Lower leg skin (tissue), 4 donors: ENCODE measurements around the gene UPF1. TPM values are rescaled to one million over a fixed set of nuclear protein-coding genes. Genes with fewer than 3 reads are reported as not detected.

Experiments used
- DNase-seq, 2 donors: peaks; one replicate each; pipeline ENCODE4 v3.0.0-alpha.2; 2019; ENCODE audit warnings: low spot score in 2 of 2
- H3K4me3 ChIP-seq: fragments of 200-600 bp; sonication (generic); 2 replicates; pipeline ENCODE4 v1.5.1; 2017; ENCODE audit warnings: mild to moderate bottlenecking, low read depth; ENCODE audit not compliant: poor library complexity, severe bottlenecking
- CTCF ChIP-seq, 3 donors: fragments of 450-650 bp; IDR thresholded peaks; one replicate each; pipeline ENCODE4 v1.5.1; 2016; ENCODE audit warnings: antibody characterized with exemption in 3 of 3, mild to moderate bottlenecking in 3 of 3, moderate library complexity in 2 of 3
- POLR2A ChIP-seq, 2 donors: fragments of 450-650 bp; IDR thresholded peaks; one replicate each; pipeline ENCODE4 v1.6.1; 2016 to 2017; ENCODE audit warnings: antibody characterized with exemption in 2 of 2, mild to moderate bottlenecking in 1 of 2, moderate library complexity in 1 of 2
- WGBS, 2 donors: methylation state at CpG; one replicate each; pipeline ENCODE4 v1.1.5; 2018; 5-methylcytosine and 5-hydroxymethylcytosine counted together
- intact Hi-C: fragments of 100-400 bp; cut with DNase I; formaldehyde crosslinking; loops from one replicate; pipeline ENCODE4 v1.15.0; 2023; ENCODE audit warnings: low total_unique reads
- total RNA-seq, 4 donors: library from RNA; depleted of rRNA; stranded (reverse); fragments of >200 nt; gene quantifications; one replicate each; pipeline ENCODE4 v1.1.0, GENCODE V29; 2016

UPF1 gene
- total RNA-seq, 4 donors from 2014 or later = 91.6 to 116 (median 102) TPM

DNA sequence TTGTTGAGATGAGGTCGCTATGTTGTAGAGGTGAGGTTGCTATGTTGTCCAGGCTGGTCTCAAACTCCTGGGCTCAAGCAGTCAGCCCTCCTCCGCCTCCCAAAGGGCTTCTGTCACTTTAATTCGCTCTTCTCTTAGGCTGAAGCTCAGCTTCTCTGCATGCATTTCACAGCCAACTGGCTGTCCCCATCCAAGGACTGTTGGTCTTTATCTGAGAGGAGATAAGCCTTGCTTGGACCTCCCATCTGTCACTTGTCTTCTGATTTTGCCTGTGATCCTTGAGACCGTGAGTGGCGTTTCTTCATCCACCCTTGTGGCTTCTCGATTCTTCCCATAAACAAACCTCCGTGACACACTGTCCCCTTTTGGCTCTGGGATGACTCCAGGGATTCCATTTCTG, 39.8 kb downstream of the UPF1 start:
- H3K4me3 ChIP-seq = no peak overlapping the region
- no peak for TF ChIP-seq POLR2A (IDR thresholded peaks at IDR 0.05)
- TF ChIP-seq CTCF (IDR thresholded peaks at IDR 0.05) = no peak
- 76 to 80% methylated on average over 7 of the region's 7 CpGs for WGBS, 2 donors
- DNase-seq = no peak
- intact Hi-C loops = no loop called here

DNA sequence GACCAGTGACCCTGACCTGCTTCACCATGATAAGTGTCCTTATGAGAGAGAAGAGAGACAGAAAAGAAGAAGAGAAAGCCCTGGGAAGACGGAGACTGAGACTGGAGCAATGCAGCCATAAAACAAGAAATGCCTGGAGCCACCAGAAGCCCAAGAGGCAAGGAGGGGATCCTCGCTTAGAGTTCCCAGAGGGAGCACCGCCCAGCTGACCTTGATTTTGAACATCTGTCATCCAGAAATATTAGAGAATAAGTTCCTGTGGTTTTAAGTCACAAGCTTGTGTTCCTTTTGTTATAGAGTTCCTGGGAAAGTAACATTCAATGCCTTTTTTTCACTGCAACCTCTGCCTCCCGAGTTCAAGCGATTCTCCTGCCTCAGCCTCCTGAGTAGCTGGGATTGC, 44.0 kb downstream of the UPF1 start:
- no peak for DNase-seq
- 64 to 71% methylated on average over 5 of the region's 5 CpGs for WGBS, 2 donors
- no peak overlapping the region for H3K4me3 ChIP-seq
- intact Hi-C loops = no loop called here
- TF ChIP-seq POLR2A (IDR thresholded peaks at IDR 0.05) (no peak), CTCF (IDR thresholded peaks at IDR 0.05) (no peak)

- 96 to 98% methylated on average over 6 to 7 of the region's 7 CpGs for WGBS, 2 donors
- no peak overlapping the region for H3K4me3 ChIP-seq
- no peak for DNase-seq
- TF ChIP-seq POLR2A (IDR thresholded peaks at IDR 0.05) = no peak
- TF ChIP-seq CTCF (IDR thresholded peaks at IDR 0.05) = no peak
- intact Hi-C loops = no loop called here
These were observed 45.1 kb downstream of the UPF1 start for GRCh38 chr19:18876865-18877264.

GRCh38 chr19:18878058-18878797, 46.5 kb downstream of the UPF1 start:
- no peak overlapping the region for H3K4me3 ChIP-seq
- WGBS, 2 donors = 89 to 90% methylated on average over 24 to 25 of the region's 25 CpGs
- intact Hi-C loops = no loop called here
- TF ChIP-seq POLR2A (IDR thresholded peaks at IDR 0.05) (no peak), CTCF (IDR thresholded peaks at IDR 0.05) (no peak)
- DNase-seq = no peak

DNA sequence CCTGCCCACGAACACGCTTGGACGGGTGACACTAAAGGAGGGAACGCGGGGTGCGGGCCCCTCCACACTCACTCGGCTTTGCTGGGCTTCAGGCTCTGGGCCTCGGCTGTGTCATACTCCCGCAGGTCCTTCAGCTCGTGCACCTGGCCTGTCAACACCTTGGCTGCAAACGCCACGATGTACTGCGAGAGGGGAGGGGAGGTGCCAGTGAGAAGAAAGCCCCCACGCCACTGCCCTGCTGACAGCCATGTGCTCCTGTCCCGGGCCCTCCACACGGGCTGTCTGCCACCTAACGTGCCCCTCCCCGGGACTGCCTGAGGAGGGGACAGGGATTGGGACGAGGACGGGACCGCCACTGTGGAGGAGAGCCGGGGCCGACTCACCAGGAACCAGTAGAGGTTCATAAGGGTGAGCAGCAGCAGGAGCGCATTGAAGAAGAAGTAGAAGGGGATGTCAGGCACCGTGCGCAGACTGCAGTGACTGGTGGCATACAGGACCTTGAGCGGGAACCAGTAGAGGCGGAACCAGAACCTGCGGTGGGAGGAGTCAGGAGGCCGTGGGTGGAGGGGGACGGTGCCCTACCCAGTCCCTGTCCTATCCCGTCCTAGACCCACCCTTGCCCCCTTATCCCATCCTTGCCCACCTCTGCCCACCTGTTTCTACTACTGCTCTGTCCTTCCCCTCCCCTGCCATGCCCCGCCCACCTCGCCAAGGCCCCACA, 47.3 kb downstream of the UPF1 start:
- 92% methylated on average over 34 of the region's 34 CpGs for WGBS, 2 donors
- H3K4me3 ChIP-seq = no peak overlapping the region
- TF ChIP-seq CTCF (IDR thresholded peaks at IDR 0.05) = no peak
- TF ChIP-seq POLR2A (IDR thresholded peaks at IDR 0.05) = no peak
- intact Hi-C loops = no loop called here
- no peak for DNase-seq
